HG02973 (cell line): Measurements from ENCODE around the gene GPR107.

ENCODE experiments used
- ATAC-seq: cut with Tn5 transposase; IDR thresholded peaks from one replicate; pipeline ENCODE4 v1.9.1; 2021; ENCODE audit warnings: moderate library complexity; ENCODE audit not compliant: unreplicated experiment

Gene GPR107

DNA sequence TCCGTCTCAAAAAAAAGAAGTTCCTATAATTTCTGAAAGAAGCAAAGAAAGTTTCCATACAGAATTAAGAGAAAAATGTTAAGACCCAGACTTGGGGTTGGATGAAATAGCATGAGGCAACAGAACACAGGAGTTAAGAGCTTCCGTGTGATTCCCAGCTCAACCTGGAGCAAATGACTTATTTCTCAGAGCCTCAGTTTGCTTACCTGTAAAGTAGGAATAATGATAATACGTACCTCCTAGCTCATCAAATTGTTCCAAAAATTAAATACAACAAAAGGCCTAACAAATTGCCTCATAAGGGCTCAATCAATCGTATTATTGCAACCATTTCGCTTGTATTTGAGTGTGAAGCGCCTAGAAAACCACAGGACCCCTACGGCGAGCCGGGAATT is 600 bp upstream of the GPR107 start:
- ATAC-seq = no peak

DNA sequence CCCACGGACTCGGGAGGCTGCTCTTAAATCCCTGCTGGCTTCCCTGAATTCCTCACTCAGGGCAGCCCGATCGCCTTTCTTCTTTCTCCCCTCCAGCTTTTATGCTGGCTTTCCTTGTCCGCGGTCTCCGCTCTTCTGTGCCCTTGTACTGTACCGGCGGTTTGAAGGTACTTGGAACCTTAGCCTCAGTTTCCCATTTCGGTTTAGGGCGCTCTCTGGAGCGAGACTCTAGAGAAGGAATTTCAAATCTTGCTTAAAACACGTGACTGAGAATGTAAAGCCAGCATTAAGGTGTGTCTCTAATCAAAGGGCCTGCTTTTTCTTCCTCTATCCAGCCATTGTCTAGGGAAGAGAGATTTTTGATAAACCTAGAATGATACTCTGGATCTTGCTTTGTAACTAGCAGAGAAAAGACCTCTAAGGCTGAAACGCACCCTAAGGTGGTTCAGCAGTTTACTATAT is 650 bp downstream of the GPR107 start:
- ATAC-seq = no peak

DNA sequence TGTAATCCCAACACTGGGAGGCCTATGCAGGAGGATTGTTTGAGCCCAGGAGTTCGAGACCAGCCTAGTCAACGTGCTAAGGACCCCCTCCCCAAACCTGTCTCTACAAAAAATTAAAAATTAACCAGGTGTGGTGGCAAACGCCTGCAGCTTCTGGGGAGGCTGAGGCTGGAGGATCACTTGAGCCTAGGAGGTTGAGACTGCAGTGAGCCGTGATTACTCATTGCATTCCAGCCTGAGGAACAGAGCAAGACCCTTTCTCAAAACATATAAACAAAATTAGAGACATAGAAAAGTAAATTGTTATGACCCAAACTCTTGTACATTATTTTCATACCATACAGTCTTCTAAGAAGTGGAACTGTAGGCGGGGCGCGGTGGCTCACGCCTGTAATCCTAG is 1.1 kb downstream of the GPR107 start:
- ATAC-seq = no peak

DNA sequence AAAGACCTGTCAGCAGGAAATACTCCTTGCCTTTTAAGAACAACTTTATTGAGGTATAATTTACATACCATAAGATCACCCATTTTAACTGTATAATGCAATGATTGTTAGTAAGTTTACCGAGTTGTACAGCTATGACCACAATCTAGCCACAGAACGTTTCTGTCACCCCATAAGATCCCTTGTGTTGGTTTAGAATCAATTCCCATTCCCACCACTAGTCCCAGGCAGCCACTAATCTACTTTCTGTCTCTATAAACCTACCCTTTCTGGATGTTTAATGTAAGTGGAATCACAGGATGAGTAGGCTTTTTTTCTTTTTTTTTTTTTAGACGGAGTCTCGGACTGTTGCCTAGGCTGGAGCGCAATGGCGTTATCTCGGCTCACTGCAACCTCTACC is 4.4 kb downstream of the GPR107 start:
- ATAC-seq = no peak

DNA sequence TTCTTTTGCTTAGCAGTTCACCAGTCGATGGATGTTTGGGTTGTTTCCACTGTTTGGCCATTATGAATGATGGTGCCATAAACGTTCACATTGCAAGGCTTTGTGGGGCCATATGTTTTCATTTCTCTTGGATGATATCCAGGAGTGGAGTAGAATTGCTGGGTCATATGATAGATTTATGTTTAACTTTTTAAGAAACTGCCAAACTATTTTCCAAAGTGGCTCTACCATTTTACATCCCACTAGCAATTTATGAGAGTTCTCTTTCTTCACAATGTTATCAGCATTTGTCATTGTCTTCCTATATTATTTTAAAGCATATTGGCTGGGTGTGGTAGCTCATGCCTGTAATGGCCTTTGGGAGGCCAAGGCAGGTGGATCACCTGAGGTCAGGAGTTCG is 5.2 kb downstream of the GPR107 start:
- no peak for ATAC-seq

DNA sequence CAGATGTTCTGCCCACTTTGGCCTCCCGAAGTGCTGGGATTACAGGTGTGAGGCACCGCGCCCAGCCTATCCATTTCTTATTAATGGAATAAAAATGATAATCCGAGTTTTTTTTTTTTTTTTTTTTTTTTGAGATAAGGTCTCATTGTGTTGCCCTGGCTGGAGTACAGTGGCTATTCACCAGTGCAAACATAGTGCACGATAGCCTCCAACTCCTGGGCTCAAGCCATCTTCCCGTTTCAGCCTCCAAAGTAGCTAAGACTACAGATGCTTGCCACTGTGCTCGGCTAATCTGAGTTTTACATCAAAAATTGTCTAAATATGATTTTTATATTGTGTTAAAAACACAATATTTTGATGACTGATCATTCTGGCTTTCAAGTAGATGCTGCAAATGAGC is 6.6 kb downstream of the GPR107 start:
- ATAC-seq = no peak

DNA sequence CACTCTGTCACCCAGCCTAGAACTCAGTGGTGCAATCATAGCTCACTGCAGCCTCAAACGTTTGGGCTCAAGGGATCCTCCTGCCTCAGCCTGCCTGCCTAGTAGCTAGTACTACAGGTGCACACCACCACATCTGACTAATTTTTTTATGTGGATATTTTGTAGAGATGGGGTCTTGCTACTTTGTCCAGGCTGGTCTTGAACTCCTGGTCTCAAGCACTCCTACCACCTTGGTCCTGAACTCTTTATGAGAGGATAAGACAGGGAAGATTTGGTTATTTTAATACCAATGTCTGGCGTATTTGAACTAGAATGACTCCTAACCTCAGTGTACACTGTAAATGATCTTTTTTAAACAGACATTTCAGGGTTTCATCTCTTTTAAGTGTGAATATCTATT is 9.0 kb downstream of the GPR107 start:
- ATAC-seq = no peak

DNA sequence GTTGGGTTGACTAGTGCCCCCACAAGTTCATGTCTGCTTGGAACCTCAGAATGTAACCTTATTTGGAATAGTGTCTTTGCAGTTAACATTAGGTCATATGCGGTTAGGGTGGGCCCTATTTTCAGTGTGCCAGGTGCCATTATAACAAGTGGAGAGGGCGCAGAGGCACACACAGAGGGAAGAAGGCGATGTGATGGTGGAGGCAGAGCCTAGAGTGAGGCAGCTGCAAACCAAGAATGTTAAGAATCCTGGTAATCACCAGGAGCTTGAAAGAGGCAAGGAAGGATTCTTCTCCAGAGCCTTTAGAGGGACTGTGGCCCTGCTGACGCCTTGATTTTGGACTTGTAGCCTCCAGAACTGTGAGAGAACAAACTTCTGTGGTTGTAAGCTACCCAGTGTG is 10.9 kb downstream of the GPR107 start:
- no peak for ATAC-seq

DNA sequence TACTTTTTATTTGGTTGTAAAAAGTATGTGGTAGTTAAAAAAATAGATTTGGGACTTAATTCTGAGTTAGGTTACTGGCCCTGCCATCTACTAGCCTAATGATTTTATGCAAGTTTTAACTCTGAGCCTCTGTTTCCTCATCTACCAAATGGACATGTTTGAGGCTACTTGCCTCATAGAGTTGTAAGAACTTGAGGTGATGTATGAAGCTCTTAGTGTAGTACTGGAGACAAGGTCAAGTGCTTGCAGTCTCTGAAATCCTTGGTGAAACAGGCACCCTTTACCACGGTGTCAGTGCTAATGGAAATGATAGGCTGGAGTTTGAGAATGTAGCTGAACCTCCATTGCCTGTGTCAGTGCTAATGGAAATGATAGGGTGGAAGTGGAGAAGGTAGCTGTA is 15.3 kb downstream of the GPR107 start:
- no peak for ATAC-seq

DNA sequence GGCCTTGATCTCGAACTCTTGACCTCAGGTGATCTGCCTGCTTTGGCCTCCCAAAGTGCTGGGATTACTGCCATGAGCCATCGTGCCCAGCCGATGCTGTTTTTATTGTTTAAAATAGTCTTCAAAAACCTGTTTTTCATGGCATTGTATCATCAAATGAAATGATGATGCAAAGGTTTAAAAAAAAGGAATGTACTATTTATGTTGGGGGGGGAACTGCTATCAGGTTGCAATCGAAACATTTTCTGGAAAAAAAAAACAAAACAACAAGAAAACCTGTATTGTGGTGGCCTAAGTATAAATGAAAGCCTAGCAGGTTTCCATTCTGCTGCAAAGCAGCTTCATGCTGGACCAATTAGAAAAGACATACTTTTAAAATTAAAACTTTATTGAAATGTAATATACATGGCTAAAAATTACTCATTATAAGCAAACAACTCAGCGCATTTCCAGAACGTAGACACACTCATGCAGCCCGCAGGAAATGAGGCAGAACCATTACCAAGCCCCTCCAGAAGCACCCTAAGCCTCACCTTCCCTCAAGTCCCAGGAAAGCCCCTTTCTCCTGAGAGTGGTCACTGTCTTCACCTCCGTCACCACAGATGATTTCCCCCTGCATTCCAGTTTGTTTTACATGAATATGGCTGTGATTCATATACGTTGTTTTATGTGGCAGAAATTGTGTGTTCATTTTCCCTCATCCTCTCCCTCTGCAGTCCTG is 19.0 kb downstream of the GPR107 start:
- no peak for ATAC-seq

DNA sequence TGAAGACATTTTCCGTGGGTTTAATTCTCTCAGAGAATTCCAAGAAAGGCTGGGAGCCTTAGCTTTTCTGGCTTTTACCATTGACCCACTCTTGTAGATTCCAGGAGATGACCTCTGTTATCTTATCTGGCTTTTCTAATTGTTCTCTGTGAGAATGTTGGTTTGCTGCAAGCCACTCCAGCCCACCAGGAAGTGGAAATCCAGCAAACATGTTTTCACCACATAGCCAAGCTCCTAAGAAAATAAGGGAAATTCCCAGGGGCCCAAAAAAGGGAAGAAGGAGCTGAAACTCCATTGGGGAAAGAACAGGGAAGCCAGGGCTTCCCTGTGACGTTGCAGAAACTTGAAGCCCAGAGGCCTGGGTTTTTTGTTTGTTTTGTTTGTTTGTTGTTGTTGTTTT is 19.7 kb downstream of the GPR107 start:
- no peak for ATAC-seq

DNA sequence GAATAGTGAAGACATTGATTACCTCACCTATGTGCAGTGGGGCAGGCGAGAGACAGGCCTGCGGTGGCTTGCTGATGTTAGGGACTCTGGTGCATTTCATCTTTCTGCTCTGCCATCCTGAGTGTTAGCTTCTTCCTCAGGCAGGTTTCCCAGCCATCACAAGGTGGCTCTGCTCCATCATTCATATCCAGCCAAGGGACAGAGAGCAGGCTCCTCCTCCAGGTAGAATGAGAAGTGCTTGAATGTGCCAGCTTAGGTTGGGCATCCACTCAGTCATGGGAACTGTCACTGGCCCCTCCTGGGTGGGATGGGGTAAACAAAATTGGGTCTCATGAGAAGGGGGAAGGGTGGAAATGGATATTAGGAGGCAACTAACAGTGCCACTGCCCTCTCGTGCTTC is 24.8 kb downstream of the GPR107 start:
- no peak for ATAC-seq

DNA sequence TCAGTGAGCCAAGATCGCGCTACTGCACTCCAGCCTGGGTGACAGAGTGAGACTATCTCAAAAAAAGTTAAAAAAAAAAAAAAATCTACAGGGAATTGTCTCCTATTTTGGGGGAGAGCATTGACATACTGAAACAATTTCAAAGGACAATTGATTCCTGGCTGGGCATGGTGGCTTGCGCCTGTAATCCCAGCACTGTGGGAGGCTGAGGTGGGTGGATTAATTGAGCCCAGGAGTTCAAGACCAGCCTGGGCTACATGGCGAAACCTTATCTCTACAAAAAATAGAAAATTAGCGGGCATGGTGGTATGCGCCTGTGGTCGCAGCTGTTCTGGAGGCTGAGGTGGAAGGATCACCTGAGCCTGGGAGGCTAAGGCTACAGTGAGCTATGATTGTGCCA is 30.6 kb downstream of the GPR107 start:
- no peak for ATAC-seq

DNA sequence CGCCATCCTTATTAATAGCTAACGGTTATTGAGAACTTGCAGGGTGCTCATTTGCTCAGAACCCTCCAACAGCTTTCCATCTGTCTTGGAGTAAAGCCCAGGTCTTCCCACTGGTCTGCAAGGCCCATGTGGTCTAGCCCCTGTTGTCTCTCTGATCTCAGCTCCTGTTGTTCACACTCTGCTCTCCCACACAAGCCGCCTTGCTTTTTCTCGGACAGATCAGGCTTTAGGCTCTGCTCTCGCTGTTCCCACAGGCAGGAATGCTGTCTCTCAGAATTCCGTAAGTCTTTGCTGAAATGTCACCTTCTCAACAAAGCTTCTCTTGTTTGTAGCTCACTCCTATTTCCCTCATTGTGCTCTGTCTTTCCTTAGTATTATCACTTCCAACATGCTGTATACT is 34.3 kb downstream of the GPR107 start:
- ATAC-seq = no peak

DNA sequence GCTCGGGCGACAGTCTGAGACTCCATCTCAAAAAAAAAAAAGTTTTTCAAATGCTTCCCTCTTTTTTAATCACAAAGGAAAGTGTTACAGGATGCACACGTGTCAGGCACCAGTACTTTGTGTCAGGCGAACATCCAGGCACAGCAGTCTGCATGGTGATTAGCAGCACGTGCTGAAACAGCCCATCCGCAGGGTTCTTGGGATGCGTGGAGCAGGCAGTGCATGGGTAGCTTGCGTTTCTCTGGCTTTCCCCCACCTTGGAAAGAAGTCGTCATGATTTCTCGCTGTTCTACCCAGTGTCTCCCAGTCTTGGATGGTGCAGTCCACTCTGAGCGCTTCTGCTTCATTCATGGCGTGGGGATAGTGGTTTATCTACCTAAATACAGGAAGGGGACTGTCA is 35.4 kb downstream of the GPR107 start:
- no peak for ATAC-seq

DNA sequence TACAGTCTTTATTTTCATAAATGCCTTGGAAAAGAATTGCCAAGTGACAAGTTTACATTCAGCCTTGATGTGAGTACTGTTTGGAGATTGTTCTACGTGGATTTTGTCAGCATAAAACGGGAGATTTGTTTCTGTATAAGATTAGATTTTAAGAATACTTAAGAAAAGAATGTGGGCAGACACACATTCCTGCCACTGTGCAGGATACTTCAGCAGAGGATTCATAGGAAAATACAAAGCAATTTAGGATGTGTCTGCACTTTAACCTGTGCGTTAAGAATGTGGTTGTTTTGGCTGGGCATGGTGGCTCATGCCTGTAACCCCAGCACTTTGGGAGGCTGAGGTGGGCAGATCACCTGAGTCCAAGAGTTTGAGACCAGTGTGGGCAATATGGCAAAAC is 37.2 kb downstream of the GPR107 start:
- ATAC-seq = no peak

DNA sequence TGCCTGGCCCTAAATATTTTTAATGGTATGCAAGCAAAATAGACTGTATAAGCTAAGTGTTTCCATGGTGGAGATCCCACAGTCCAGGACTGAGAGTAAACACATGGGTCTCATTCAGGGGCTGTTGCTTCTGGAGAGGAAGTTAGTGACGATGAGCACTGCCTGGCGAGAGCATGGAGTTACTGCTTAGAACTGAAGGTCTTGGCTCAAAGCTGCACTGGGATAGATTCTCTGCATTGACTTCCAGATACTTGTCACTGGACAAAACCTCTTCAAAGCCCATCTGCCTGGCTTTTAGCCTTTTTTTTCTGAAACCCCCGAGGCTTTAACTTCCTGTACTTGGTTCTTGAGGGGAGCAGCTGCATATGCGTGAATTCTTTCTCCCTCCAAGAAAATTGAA is 39.2 kb downstream of the GPR107 start:
- ATAC-seq = no peak

DNA sequence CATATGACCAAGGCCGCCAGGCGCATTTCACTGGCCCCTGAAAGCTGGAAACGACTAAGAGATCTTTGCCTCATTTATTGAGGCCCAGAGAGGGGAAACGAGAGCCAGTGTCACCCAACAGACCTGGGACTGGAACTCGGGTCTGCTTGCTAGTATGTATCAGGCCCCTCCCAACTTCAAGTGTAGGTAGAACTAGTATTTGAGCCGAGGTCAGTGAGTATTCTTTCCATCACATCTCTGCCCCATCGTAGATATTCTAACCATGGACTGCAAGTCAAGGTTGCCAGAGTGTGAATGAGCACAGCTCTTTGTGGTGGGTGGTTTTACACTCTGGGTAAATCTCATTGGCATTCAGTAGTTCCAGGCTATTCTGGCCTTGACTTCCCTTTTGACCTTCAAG is 42.2 kb downstream of the GPR107 start:
- ATAC-seq = no peak

DNA sequence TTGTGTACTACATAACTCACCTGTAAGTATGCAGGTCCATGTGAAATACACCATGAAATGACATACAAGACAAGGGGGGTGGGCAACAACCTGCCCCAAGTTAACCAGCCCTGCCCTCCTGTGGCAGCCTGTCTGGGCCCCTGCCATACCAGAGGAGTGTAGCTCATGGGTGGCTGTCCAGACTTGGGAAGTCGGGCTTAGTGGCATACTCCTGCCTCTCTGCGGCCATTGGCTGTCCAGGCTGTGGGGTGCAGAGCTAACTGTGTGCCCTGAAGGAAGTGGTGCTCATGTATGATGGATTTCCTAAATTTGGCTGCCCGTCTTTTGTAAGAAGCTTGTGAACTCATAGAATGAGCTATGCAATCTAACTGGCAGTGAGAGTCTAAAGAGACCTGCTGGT is 47.0 kb downstream of the GPR107 start:
- ATAC-seq = no peak

DNA sequence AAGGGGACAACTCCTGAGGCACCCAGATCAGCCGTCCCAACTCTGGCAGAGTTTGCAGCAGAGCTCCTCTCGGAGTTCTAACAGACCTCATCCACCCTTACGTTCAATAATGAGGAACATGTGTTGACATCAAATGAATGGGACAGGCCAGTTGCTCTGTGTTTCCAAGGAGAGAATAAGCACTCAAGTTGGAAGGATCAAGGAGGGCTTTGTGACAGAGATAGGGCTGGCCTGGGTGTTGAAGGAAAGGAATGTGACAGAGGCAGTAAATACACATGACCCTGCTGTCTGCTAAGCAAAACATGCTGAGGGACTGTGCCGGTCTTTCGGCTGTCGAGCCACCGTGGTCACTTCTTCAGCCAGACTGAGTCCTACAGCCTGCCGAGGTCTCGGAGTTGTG is 48.2 kb downstream of the GPR107 start:
- ATAC-seq = no peak

DNA sequence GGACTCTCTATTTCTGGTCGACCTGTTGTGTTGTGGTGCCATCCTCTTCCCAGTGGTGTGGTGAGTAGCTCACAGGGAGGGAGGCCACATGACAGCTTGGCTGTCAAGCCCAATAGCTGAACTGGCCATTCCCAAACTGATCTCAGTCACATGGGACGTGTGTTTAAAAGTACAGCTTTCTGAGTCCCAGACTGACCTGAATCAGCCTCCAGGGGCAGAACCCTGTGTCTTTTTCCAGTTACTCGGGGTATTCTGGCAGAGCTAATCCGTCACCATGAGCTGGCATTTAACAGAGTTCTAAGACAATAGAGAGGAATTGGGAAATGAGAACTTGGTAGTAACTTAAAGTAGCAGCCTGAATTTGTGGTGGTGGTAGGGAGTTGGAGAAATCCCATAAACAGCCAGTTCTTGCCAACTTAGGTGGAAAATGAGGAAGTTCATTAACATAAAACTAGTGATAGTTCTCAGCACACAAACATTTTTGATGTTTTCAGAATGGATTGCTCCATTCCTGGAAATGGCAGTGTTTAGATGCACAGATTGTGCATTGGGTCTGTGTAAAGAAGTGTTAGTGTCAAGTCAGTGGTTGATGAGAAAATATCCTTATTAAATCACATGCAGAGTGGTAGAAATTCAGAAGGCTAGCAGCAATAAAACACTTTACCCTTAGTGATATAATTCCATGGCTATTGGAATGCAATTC is 50.9 kb downstream of the GPR107 start:
- no peak for ATAC-seq

DNA sequence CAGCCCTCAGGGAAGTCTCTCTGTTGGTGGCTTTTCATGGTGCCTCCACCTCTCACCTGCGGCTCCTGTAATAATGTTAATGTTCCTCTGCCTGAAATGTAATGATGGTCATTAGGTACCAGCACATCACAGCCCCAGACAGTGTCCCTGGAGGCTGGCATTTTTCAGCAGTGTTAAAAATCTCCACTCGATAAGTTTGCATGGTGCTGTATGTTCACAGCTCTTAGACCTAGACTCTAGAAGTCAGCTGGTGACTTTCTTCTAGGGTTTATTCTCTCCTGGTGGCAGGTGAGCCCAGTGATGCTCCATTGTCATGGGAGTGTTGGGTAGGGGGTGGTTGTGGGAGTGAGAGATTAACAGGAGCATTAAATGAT is 53.1 kb downstream of the GPR107 start:
- no peak for ATAC-seq
